Heart right ventricle (tissue), 16 donors: Measurements from ENCODE around the gene OLIG2. TPM values are rescaled to one million over a fixed set of nuclear protein-coding genes. Genes with fewer than 3 reads are reported as not detected.

ENCODE experiments used
- ATAC-seq, 8 donors: fragments of 200-7000 bp; cut with Tn5 transposase; one replicate each; pipeline ENCODE4 v1.9.1; 2020; ENCODE audit warnings: mild to moderate bottlenecking in 8 of 8, moderate library complexity in 8 of 8, moderate number of reproducible peaks in 1 of 8
- DNase-seq, 2 donors: peaks; one replicate each; pipeline ENCODE4 v3.0.0-alpha.2; 2020
- H3K27ac ChIP-seq, 10 donors: fragments of 200-600 bp; sonication (generic) in 2 of 10; one replicate each; pipeline versions ENCODE4 v1.5.0 to v1.8.0; 2020 to 2022; ENCODE audit warnings: mild to moderate bottlenecking in 3 of 10
- H3K27me3 ChIP-seq, 7 donors: fragments of 200-600 bp; one replicate each; pipeline ENCODE4 v1.8.0; 2021 to 2022; ENCODE audit warnings: mild to moderate bottlenecking in 2 of 7
- H3K36me3 ChIP-seq, 9 donors: fragments of 200-600 bp; sonication (generic) in 1 of 9; one replicate each; pipeline versions ENCODE4 v1.5.0 to v1.8.0; 2020 to 2022; ENCODE audit warnings: mild to moderate bottlenecking in 2 of 9
- H3K4me1 ChIP-seq, 9 donors: fragments of 200-600 bp; sonication (generic) in 1 of 9; one replicate each; pipeline versions ENCODE4 v1.5.0 to v1.8.0; 2020 to 2022; ENCODE audit warnings: mild to moderate bottlenecking in 4 of 9
- H3K4me3 ChIP-seq, 10 donors: fragments of 200-600 bp; sonication (generic) in 2 of 10; one replicate each; pipeline versions ENCODE4 v1.5.0 to v1.8.0; 2020 to 2022; ENCODE audit warnings: mild to moderate bottlenecking in 7 of 10, moderate library complexity in 2 of 10
- H3K9me3 ChIP-seq, 11 donors: fragments of 200-600 bp in 10 of 11; sonication (generic) in 2 of 11; one replicate each; pipeline versions ENCODE4 v1.5.0 to v1.8.0; 2013 to 2022; ENCODE audit warnings: mild to moderate bottlenecking in 2 of 11, control low read depth in 1 of 11, moderate library complexity in 1 of 11
- CTCF ChIP-seq, 9 donors: fragments of 200-600 bp; sonication (generic) in 2 of 9; IDR thresholded peaks; one replicate each; pipeline versions ENCODE4 v1.5.0 to v1.8.0; 2021 to 2022; ENCODE audit warnings: antibody characterized with exemption in 9 of 9, mild to moderate bottlenecking in 5 of 9, moderate library complexity in 1 of 9
- WGBS, 2 donors: extraction: QIAGEN DNeasy Blood & Tissue Kit; methylation state at CpG; one replicate each; pipeline ENCODE4 v1.1.7; 2013; ENCODE audit warnings: inconsistent platforms in 1 of 2; 5-methylcytosine and 5-hydroxymethylcytosine counted together
- intact Hi-C, 10 donors: fragments of 100-400 bp; cut with DNase I; formaldehyde crosslinking; loops; one replicate each; pipeline versions ENCODE4 v1.11.1 to v1.14.2; 2022
- long read RNA-seq, 3 donors: library from polyadenylated mRNA; unstranded; transcript quantifications; one replicate each; pipeline ENCODE4 v2.0.0, GENCODE V29; 2020 to 2021
- polyA plus RNA-seq, 2 donors: library from polyadenylated mRNA; stranded (reverse); fragments of 200-250 nt; gene quantifications; one replicate each; pipeline ENCODE4 v1.2.3, GENCODE V29; 2013
- total RNA-seq, 10 donors: library from RNA; stranded (reverse); fragmentation: NEBNext Ultra II Directional in 3 of 10; extraction: Animal tissue kit (Norgen Biotek cat#: 25700) in 3 of 10; gene quantifications; one replicate each; pipeline versions ENCODE4 v1.2.1 to v1.2.4, GENCODE V29; 2021 to 2023
- donor health status: Arrhythmogenic right ventricular cardiomyopathy.
- donor health status: ischemic (EF 13 %, LVEDD 7.1; RV severe dilation, severe dysfunction).
- donor health status: healthy with polysubstance abuse.
- donor health status: DM: no; HTN: yes; CAD: no.
- donor health status: DM: no; HTN: no; CAD: no.
- donor health status: ischemic (EF 25% LVEDD 6.9; RV normal size, moderate dysfunction).
- donor health status: ischemic (EF 25% LVEDD 5.7; RV mildly dilated, moderate dysfunction).
- donor health status: healthy.
- donor health status: DM: yes; HTN: yes; CAD: no.
- donor health status: Ischemic cardiomyopathy.
- donor health status: ischemic (EF 35%, LVEDD 5.7; RV mildly dilated, moderate dysfunction).
- donor health status: nonischemic (EF 11% LVEDD 7.7; RV severe dilation, severe dysfunction).
- donor health status: DM: yes; HTN: yes; CAD: no.
- donor health status: PGD.
- donor health status: ischemic (EF 29% LVEDD 5.4; RV normal size, mild dysfunction).
- donor health status: nonischemic (EF 23%, LVEDD 6.1; RV moderate dilation, normal function).

Gene OLIG2
- not detected for total RNA-seq
- polyA plus RNA-seq: not detected
- long read RNA-seq, donor 1: 0 reads
- long read RNA-seq, donor 2: 0 reads
- long read RNA-seq, donor 3: 0 reads

GRCh38 chr21:33025489-33026442 lies at the start of gene OLIG2:
OLIG2 (plus strand) TSS chr21:33025935; CDS start chr21:33026863, 928 bp downstream.
- Histone ChIP-seq H3K9me3 (no peaks in the 10 kb centered on the region), H3K4me3 (peak within 1 kb of the TSS in 4 of 10 donors; percentile 0 to 40 (median 13)), H3K4me1 (peaks cover 0 to 74% (median 44%) of the 10 kb centered on the region in 9 donors), H3K27me3 (peaks cover 58 to 100% (median 100%) of the 10 kb centered on the region in 7 donors), H3K27ac (peak within 1 kb of the TSS in 1 of 10 donors; percentile 36), H3K36me3 (peaks cover 0 to 6% (median 0%) of the 10 kb centered on the region in 9 donors)
- ATAC-seq (peak in 1 of 8 donors; percentile 31), DNase-seq (no peak)
- no peak for TF ChIP-seq CTCF (IDR thresholded peaks at IDR 0.05)
- intact Hi-C loops: no loop called here
- WGBS, 2 donors: 1 to 2% methylated on average over 59 of the region's 59 CpGs

- ATAC-seq (no peak), DNase-seq (no peak)
- H3K4me3 ChIP-seq: no peak overlapping the region
- no peaks in the 10 kb centered on the region for H3K36me3 ChIP-seq
- H3K4me1 ChIP-seq: no peaks in the 10 kb centered on the region
- no peaks in the 10 kb centered on the region for H3K9me3 ChIP-seq
- H3K27ac ChIP-seq: no peak overlapping the region
- peaks cover 0 to 46% (median 9%) of the 10 kb centered on the region in 7 donors for H3K27me3 ChIP-seq
- 62 to 65% methylated on average over 3 of the region's 3 CpGs for WGBS, 2 donors
- intact Hi-C loops: no loop called here
- no peak for TF ChIP-seq CTCF (IDR thresholded peaks at IDR 0.05)
Measured at GRCh38 chr21:32976791-32977190, 48.9 kb upstream of the OLIG2 start.

DNA sequence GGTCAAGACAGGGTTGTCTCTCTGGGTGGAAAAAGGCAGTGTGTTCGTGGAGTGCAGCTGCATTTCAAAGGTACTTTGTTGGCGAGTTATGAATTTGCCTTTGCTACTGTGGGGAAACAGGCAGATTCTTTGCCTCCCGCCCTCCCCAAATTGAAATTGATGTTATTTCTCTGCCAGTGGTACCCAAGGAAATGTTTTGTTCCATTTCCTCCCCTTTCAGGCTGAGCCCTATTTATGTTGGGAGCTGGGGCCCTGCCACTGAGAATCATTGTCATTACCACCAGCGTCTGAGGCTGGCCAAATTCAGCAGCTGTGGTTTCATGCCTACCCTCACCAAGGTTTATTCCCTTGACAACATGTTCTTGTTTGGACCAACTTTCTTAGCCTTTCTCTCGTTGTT lies 48.5 kb upstream of the OLIG2 start:
- peaks cover 0 to 47% (median 10%) of the 10 kb centered on the region in 7 donors for H3K27me3 ChIP-seq
- 69 to 71% methylated on average over 5 of the region's 5 CpGs for WGBS, 2 donors
- H3K9me3 ChIP-seq: no peaks in the 10 kb centered on the region
- no peaks in the 10 kb centered on the region for H3K4me1 ChIP-seq
- no peak for TF ChIP-seq CTCF (IDR thresholded peaks at IDR 0.05)
- ATAC-seq (no peak), DNase-seq (no peak)
- intact Hi-C loops: no loop called here
- H3K4me3 ChIP-seq: no peak overlapping the region
- H3K27ac ChIP-seq: no peak overlapping the region
- H3K36me3 ChIP-seq: no peaks in the 10 kb centered on the region

GRCh38 chr21:32978331-32979270 lies 47.1 kb upstream of the OLIG2 start:
- Histone ChIP-seq H3K27me3 (peaks cover 0 to 59% (median 16%) of the 10 kb centered on the region in 7 donors), H3K4me1 (no peaks in the 10 kb centered on the region), H3K9me3 (no peaks in the 10 kb centered on the region), H3K36me3 (no peaks in the 10 kb centered on the region), H3K4me3 (no peak overlapping the region), H3K27ac (no peak overlapping the region)
- intact Hi-C loops: no loop called here
- TF ChIP-seq CTCF (IDR thresholded peaks at IDR 0.05): no peak
- WGBS, 2 donors: 83 to 86% methylated on average over 39 of the region's 39 CpGs
- no peak for DNase-seq
- no peak for ATAC-seq
